HG03095 (cell line): ENCODE data around the gene CTSL.

Source experiments
- ATAC-seq: cut with Tn5 transposase; IDR thresholded peaks from one replicate; pipeline ENCODE4 v1.9.1; 2021; ENCODE audit warnings: moderate library complexity; ENCODE audit not compliant: unreplicated experiment

CTSL gene

GRCh38 chr9:87699835-87700234 is 26.1 kb upstream of the CTSL start:
- no peak for ATAC-seq

GRCh38 chr9:87701491-87701890 is 24.4 kb upstream of the CTSL start:
- ATAC-seq, result no peak

GRCh38 chr9:87701931-87702421 is 23.9 kb upstream of the CTSL start:
- no peak for ATAC-seq

GRCh38 chr9:87702921-87703320 is 23.0 kb upstream of the CTSL start:
- ATAC-seq, result no peak

- no peak for ATAC-seq
Observed at GRCh38 chr9:87703636-87704276, 22.2 kb upstream of the CTSL start.

DNA sequence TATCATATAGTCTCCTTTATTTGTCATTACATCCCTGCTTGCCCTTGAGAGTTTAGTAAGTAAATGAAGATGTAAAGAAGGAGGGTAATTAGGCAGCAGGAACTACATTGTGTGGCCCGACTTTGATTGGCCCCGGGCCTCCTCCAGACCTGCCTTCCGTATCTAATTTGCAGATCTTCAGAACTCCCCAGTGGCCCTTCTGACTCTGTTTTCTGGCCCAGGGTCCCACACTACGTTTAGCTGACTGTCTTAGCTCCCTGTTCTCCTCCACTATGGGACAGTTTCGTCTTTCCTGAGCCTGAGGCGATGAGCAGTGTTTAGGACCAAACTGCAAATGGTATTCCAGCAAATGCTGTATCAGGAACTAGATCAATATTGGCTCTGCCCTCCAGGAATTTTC is 21.6 kb upstream of the CTSL start:
- no peak for ATAC-seq

GRCh38 chr9:87706066-87706739 is 19.7 kb upstream of the CTSL start:
- no peak for ATAC-seq

DNA sequence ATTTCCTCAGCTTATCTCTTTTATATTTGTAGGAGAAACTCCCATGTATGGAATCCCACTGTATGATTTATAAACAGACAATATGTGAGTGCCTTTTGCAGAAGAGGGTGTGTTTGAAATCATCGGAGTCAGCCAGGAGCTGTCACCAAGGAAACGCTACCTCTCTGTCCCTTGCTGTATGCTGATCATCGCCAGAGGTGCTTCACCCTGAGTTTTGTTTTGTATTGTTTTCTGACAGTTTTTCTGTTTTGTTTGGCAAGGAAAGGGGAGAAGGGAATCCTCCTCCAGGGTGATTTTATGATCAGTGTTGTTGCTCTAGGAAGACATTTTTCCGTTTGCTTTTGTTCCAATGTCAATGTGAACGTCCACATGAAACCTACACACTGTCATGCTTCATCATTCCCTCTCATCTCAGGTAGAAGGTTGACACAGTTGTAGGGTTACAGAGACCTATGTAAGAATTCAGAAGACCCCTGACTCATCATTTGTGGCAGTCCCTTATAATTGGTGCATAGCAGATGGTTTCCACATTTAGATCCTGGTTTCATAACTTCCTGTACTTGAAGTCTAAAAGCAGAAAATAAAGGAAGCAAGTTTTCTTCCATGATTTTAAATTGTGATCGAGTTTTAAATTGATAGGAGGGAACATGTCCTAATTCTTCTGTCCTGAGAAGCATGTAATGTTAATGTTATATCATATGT is 18.0 kb upstream of the CTSL start:
- no peak for ATAC-seq

GRCh38 chr9:87708546-87708945 is 17.4 kb upstream of the CTSL start:
- ATAC-seq, result no peak

DNA sequence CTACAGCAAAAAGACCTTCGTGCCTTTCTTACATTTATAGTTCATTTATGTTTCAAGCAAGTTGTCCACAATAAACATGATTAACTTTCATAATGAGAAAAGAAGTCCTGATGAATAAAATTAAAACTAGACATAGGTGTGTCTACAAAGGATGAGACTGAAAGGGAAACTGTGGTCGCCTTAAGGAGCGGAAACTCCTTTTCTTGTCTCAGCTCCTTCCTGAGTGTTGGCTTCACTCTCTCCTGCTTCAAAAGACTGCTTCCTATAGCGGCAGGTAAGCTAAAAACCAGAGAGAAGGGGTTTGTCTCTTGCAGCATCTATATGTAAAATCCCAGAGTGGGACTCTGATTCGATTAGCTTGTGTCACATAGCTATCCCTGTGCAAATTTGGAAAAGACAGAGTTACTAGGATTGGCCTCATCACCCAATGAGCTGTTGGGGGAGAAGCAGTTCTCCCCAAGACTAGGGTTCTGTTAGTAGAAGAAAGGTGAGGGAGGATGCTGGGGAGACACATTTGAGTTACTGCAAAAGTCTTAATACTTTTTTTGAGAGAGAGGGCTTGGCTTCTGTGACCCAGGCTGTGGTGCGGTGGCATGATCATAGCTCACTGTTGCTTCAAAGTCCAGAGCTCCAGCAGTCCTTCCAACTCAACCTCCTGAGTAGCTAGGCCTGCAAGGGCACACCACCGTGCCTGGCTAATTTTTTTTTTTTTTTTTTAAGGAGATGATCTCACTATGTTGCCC is 16.8 kb upstream of the CTSL start:
- no peak for ATAC-seq

- ATAC-seq, result no peak
Observed at GRCh38 chr9:87710443-87710842, 15.5 kb upstream of the CTSL start.

- no peak for ATAC-seq
Observed at GRCh38 chr9:87711857-87712800, 13.8 kb upstream of the CTSL start.

DNA sequence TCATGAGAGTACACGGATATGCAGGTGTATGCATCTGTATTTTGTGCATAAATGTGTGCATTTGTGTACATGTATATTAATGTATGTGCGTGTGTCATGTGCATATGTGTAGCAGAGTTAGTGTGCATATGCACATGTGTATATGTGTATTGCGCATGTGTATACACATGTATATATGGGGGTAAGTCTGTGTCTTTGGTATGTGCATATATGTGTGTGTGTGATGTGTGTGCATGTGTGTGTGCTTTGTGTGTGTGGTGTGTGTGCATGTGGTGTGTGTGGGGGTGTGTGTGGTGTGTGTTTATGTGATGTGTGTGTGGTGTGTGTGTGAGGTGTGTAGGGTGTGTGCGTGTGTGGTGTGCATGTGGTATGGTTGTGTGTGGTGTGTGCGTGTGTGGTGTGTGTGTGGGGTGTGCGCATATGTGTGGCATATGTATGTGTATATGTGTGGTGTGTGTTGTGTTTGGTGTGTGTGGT is 13.1 kb upstream of the CTSL start:
- ATAC-seq, result no peak

- no peak for ATAC-seq
Observed at GRCh38 chr9:87713278-87713987, 12.5 kb upstream of the CTSL start.

- no peak for ATAC-seq
Observed at GRCh38 chr9:87713988-87714330, 12.0 kb upstream of the CTSL start.

DNA sequence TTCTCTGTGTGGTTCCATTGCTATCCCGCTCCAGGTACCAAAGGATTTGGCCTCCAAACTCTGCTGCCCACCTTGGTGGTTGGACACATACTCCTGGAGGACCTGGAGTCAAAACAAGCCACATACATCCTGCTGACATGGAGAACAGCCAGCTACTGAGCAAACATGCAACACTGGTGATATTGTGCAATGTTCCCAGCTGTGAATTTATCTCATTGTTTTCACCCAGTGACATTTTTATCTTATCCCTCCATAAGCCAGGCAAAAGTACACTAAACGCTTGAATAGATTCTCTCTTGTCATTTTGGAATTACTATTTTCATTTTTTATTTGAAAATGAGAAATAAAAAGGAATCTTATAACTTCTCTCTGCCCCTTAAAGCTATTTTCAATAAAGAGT is 11.1 kb upstream of the CTSL start:
- no peak for ATAC-seq

DNA sequence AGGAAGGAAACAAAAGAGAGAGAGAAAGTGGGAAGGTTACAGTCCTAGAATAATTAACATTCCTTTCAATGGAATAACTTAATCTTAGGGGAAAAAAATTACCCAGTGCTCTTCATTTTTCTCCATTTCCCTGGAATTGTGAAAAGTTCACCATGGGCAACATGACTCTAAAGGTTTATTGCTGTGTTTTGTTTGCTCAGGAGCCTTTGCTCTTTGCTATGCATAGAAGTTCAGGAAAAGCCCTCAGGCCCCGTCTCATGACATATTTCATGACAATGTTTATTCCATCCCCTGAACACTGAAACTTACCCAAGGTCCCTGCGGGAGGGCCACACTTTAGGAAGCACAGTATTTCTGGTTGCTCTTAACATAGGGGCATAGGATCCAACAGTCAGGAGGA is 9.8 kb upstream of the CTSL start:
- ATAC-seq, result no peak

DNA sequence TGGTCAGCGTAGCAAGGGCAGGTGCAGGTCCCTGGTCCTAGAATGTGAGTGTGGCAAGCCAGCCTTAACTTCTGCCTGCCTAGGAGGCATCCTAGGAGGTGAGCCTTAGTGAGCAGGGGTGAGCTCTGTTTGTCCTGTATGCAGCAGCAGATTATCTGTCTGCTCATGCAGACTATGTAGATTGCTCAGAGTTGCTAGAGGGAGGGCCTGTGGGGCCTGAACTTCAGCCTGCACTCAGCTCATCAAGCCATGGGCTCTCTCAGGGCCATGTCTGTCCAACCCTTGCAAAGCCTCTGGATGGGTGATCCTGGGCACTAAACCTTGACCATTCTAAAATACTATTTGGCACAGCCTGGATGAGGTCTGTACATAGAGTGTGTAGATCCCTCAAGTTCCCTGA is 8.5 kb upstream of the CTSL start:
- ATAC-seq, result no peak

DNA sequence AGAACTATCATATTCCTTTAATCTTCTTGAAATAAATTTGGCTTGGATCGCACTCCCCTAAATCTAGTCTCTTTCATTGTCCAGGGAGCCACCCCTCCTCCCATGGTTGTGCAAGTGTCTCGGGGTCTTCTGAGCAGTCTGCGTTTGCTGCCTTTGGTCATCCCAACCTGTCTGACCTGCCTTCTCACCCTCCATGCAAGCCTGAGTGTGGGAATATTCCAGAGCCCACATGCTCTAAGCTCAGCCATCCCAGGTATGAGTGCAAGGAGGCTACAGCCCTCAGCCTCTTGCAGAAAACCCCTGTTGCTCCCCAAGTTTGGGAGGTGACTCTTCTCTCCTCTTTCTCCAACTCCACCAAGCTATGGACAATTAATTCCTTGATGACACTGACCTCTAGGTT is 7.7 kb upstream of the CTSL start:
- ATAC-seq, result no peak
